NCI-H524 treated with DMSO at 0.1 percent for 48 hours (cell line): ENCODE results near the gene ADARB2.
A peak's percentile ranks its signal among the peaks of the same experiment; 100 is the strongest.
"Not testable (repeated sequence)": the region's sequence is repeated elsewhere in the genome, so short reads cannot be mapped to it uniquely, and the experiment has no call there.

Experiments
- DNase-seq: peaks from one replicate; lab custom pipeline; 2025; lab: John Stamatoyannopoulos, UW

The ADARB2 gene

GRCh38 chr10:1253523-1254353 lies 483.6 kb downstream of the ADARB2 start:
- DNase-seq = no peak

- no peak for DNase-seq
Observed at GRCh38 chr10:1251769-1252168, 485.6 kb downstream of the ADARB2 start.

- DNase-seq = peak; percentile 40
Observed at GRCh38 chr10:1249142-1249920, 488.0 kb downstream of the ADARB2 start.

- DNase-seq = not testable (repeated sequence)
Observed at GRCh38 chr10:1248262-1248630, 489.1 kb downstream of the ADARB2 start.

GRCh38 chr10:1247598-1248261 lies 489.6 kb downstream of the ADARB2 start:
- DNase-seq = no peak

- no peak for DNase-seq
Observed at GRCh38 chr10:1244493-1244892, 492.8 kb downstream of the ADARB2 start.

- DNase-seq = no peak
Observed at GRCh38 chr10:1243486-1244234, 493.7 kb downstream of the ADARB2 start.

- DNase-seq = no peak
Observed at GRCh38 chr10:1242975-1243374, 494.4 kb downstream of the ADARB2 start.

GRCh38 chr10:1241973-1242935 lies 495.1 kb downstream of the ADARB2 start:
- no peak for DNase-seq

- no peak for DNase-seq
Observed at GRCh38 chr10:1241322-1241890, 495.9 kb downstream of the ADARB2 start.

GRCh38 chr10:1240341-1240775 lies 497.0 kb downstream of the ADARB2 start:
- DNase-seq = no peak

- DNase-seq = no peak
Observed at GRCh38 chr10:1233031-1233430, 504.3 kb downstream of the ADARB2 start.

- DNase-seq = no peak
Observed at GRCh38 chr10:1232164-1232911, 505.0 kb downstream of the ADARB2 start.

GRCh38 chr10:1230592-1231275 lies 506.6 kb downstream of the ADARB2 start:
- no peak for DNase-seq

GRCh38 chr10:1230138-1230537 lies 507.2 kb downstream of the ADARB2 start:
- DNase-seq = no peak

- no peak for DNase-seq
Observed at GRCh38 chr10:1229574-1229973, 507.8 kb downstream of the ADARB2 start.

GRCh38 chr10:1229116-1229515 lies 508.2 kb downstream of the ADARB2 start:
- DNase-seq = no peak

- DNase-seq = no peak
Observed at GRCh38 chr10:1228467-1228975, 508.8 kb downstream of the ADARB2 start.
